H9 (cell line): ENCODE measurements around the gene ACSL6. TPM values are rescaled to one million over a fixed set of nuclear protein-coding genes. Genes with fewer than 3 reads are reported as not detected.

Experiments used
- DNase-seq: peaks from one replicate; pipeline ENCODE4 v3.0.0-alpha.2; 2017
- H2AFZ ChIP-seq: one replicate; pipeline ENCODE4 v1.6.1; 2013; ENCODE audit warnings: mild to moderate bottlenecking, low read length, control low read depth, moderate library complexity
- H2AK5ac ChIP-seq: 2 replicates; pipeline ENCODE4 v1.6.1; 2013; ENCODE audit warnings: low read length, control low read depth, mixed read lengths; ENCODE audit not compliant: insufficient read length
- H2BK120ac ChIP-seq: one replicate; pipeline ENCODE4 v1.6.1; 2013; ENCODE audit warnings: low read depth, mild to moderate bottlenecking, low read length, control low read depth, inconsistent platforms; ENCODE audit not compliant: poor library complexity, severe bottlenecking
- H2BK12ac ChIP-seq: 2 replicates; pipeline ENCODE4 v1.6.1; 2013; ENCODE audit warnings: low read length, control low read depth, mixed read lengths, low read depth; ENCODE audit not compliant: insufficient read length
- H2BK15ac ChIP-seq: 2 replicates; pipeline ENCODE4 v1.6.1; 2013; ENCODE audit warnings: low read depth, low read length, control low read depth
- H2BK20ac ChIP-seq: one replicate; pipeline ENCODE4 v1.6.1; 2013; ENCODE audit warnings: low read depth, mild to moderate bottlenecking, low read length, control low read depth, inconsistent platforms; ENCODE audit not compliant: poor library complexity, severe bottlenecking
- H2BK5ac ChIP-seq: 2 replicates; pipeline ENCODE4 v1.6.1; 2013; ENCODE audit warnings: low read length, control low read depth, mixed read lengths; ENCODE audit not compliant: insufficient read length
- H3K14ac ChIP-seq: 2 replicates; pipeline ENCODE4 v1.6.1; 2013; ENCODE audit warnings: low read length, control low read depth; ENCODE audit not compliant: insufficient read depth
- H3K18ac ChIP-seq: 2 replicates; pipeline ENCODE4 v1.6.1; 2013; ENCODE audit warnings: low read depth, mild to moderate bottlenecking, mixed read lengths, low read length, control low read depth; ENCODE audit not compliant: insufficient read length
- H3K23ac ChIP-seq: 2 replicates; pipeline ENCODE4 v1.6.1; 2013; ENCODE audit warnings: low read length, control low read depth, mixed read lengths, low read depth; ENCODE audit not compliant: insufficient read length
- H3K23me2 ChIP-seq: 2 replicates; pipeline ENCODE4 v1.6.1; 2013; ENCODE audit warnings: low read depth, mild to moderate bottlenecking, mixed read lengths, low read length, control low read depth; ENCODE audit not compliant: insufficient read length, poor library complexity, severe bottlenecking
- H3K27ac ChIP-seq: 2 replicates; pipeline ENCODE4 v1.5.1; 2013; ENCODE audit warnings: low read length, control low read depth, mixed read lengths, low read depth; ENCODE audit not compliant: insufficient read length
- H3K27me3 ChIP-seq: 2 replicates; pipeline ENCODE4 v1.6.1; 2013; ENCODE audit warnings: low read length, control low read depth, inconsistent platforms; ENCODE audit not compliant: insufficient read depth
- H3K4ac ChIP-seq: 2 replicates; pipeline ENCODE4 v1.6.1; 2013; ENCODE audit warnings: low read depth, mild to moderate bottlenecking, control low read depth, inconsistent platforms, low read length, moderate library complexity
- H3K4me1 ChIP-seq: 2 replicates; pipeline ENCODE4 v1.6.1; 2013; ENCODE audit warnings: low read length, control low read depth, inconsistent platforms; ENCODE audit not compliant: insufficient read depth
- H3K4me2 ChIP-seq: 2 replicates; pipeline ENCODE4 v1.6.1; 2013; ENCODE audit warnings: low read length, control low read depth, mixed read lengths; ENCODE audit not compliant: insufficient read length, insufficient read depth
- H3K56ac ChIP-seq: 2 replicates; pipeline ENCODE4 v1.6.1; 2013; ENCODE audit warnings: low read depth, mild to moderate bottlenecking, mixed read lengths, low read length, control low read depth; ENCODE audit not compliant: insufficient read length
- H3K79me1 ChIP-seq: 2 replicates; pipeline ENCODE4 v1.6.1; 2013; ENCODE audit warnings: low read depth, mild to moderate bottlenecking, moderate library complexity, low read length, control low read depth, inconsistent platforms; ENCODE audit not compliant: insufficient read depth, poor library complexity, severe bottlenecking
- H3K79me2 ChIP-seq: 2 replicates; pipeline ENCODE4 v1.6.1; 2013; ENCODE audit warnings: low read length, control low read depth, inconsistent platforms; ENCODE audit not compliant: insufficient read depth
- H3K9ac ChIP-seq: 2 replicates; pipeline ENCODE4 v1.6.1; 2013; ENCODE audit warnings: low read length, control low read depth, mixed read lengths; ENCODE audit not compliant: insufficient read length; ENCODE audit errors: extremely low read depth
- H3K9me3 ChIP-seq: one replicate; pipeline ENCODE4 v1.6.1; 2013; ENCODE audit warnings: low read depth, low read length, inconsistent platforms; ENCODE audit not compliant: control insufficient read depth
- H3T11ph ChIP-seq: one replicate; pipeline ENCODE4 v1.6.1; 2013; ENCODE audit warnings: mild to moderate bottlenecking, low read length, control low read depth, inconsistent platforms
- H4K20me1 ChIP-seq: one replicate; pipeline ENCODE4 v1.6.1; 2013; ENCODE audit not compliant: control insufficient read depth, insufficient read length, insufficient read depth
- H4K5ac ChIP-seq: 2 replicates; pipeline ENCODE4 v1.6.1; 2013; ENCODE audit warnings: low read depth, mild to moderate bottlenecking, mixed read lengths, low read length, control low read depth; ENCODE audit not compliant: insufficient read length
- H4K8ac ChIP-seq: replicated peaks from 2 replicates; pipeline ENCODE4 v1.6.1; 2013; ENCODE audit warnings: low read length, control low read depth, mixed read lengths, low read depth; ENCODE audit not compliant: insufficient read length
- H4K91ac ChIP-seq: 2 replicates; pipeline ENCODE4 v1.6.1; 2013; ENCODE audit warnings: low read depth, mild to moderate bottlenecking, moderate library complexity, mixed read lengths, low read length, control low read depth; ENCODE audit not compliant: insufficient read length
- H3K27ac Mint-ChIP-seq, 3 experiments: 2 replicates in 2 of 3; 3 replicates in 1 of 3; pipeline ENCODE4 v1.8.0; 2020 to 2021; ENCODE audit warnings: mixed read lengths in 3 of 3, mild to moderate bottlenecking in 1 of 3, moderate library complexity in 1 of 3
- H3K27me3 Mint-ChIP-seq: 2 replicates; pipeline ENCODE4 v1.8.0; 2021; ENCODE audit warnings: low read depth, mild to moderate bottlenecking, moderate library complexity, mixed read lengths
- H3K36me3 Mint-ChIP-seq, 3 experiments: 2 replicates in 2 of 3; 3 replicates in 1 of 3; pipeline ENCODE4 v1.8.0; 2020 to 2021; ENCODE audit warnings: low read depth in 3 of 3, mixed read lengths in 3 of 3; ENCODE audit not compliant: insufficient read depth in 1 of 3
- H3K4me1 Mint-ChIP-seq, 2 experiments: 2 replicates each; pipeline ENCODE4 v1.8.0; 2020; ENCODE audit warnings: mixed read lengths in 2 of 2
- H3K4me3 Mint-ChIP-seq, 2 experiments: 2 replicates in 1 of 2; 3 replicates in 1 of 2; pipeline ENCODE4 v1.8.0; 2020 to 2021; ENCODE audit warnings: mild to moderate bottlenecking in 2 of 2, mixed read lengths in 2 of 2, moderate library complexity in 1 of 2
- H3K9me3 Mint-ChIP-seq, 2 experiments: 2 replicates in 1 of 2; 3 replicates in 1 of 2; pipeline ENCODE4 v1.8.0; 2020; ENCODE audit warnings: mild to moderate bottlenecking in 2 of 2, mixed read lengths in 2 of 2, moderate library complexity in 1 of 2
- CTCF ChIP-seq: fragments of 200-600 bp; sonication (generic); conservative IDR thresholded peaks from 3 replicates; pipeline ENCODE4 v1.8.0; 2021; ENCODE audit warnings: antibody characterized with exemption, mild to moderate bottlenecking
- WGBS: extraction: QIAGEN DNeasy Blood & Tissue Kit; methylation state at CpG from one replicate; pipeline ENCODE4 v1.1.7; 2013; ENCODE audit warnings: missing lambda C conversion rate, low lambda C conversion rate, mixed read lengths; ENCODE audit not compliant: insufficient read length; ENCODE audit errors: extremely low coverage; 5-methylcytosine and 5-hydroxymethylcytosine counted together
- total RNA-seq: library from RNA; stranded (reverse); gene quantifications from 2 replicates; pipeline ENCODE4 v1.2.1, GENCODE V29; 2021

The ACSL6 gene
- total RNA-seq, 1 experiment from 2014 or later: 1.6 TPM

GRCh38 chr5:131998431-131999040 is 12.9 kb downstream of the ACSL6 start:
- no peak overlapping the region for H4K91ac ChIP-seq
- no peak overlapping the region for H3K4me3 Mint-ChIP-seq
- H3K36me3 Mint-ChIP-seq: no peaks in the 10 kb centered on the region
- no peak overlapping the region for H2BK20ac ChIP-seq
- H3K9me3 ChIP-seq: no peaks in the 10 kb centered on the region
- DNase-seq: no peak
- no peak overlapping the region for H2BK120ac ChIP-seq
- H3K79me2 ChIP-seq: no peaks in the 10 kb centered on the region
- H4K5ac ChIP-seq: no peak overlapping the region
- no peaks in the 10 kb centered on the region for H3K9me3 Mint-ChIP-seq
- no peak for TF ChIP-seq CTCF
- WGBS: no CpG with 5 or more reads among the region's 4 CpGs
- no peak overlapping the region for H2AK5ac ChIP-seq
- peaks cover 10% of the 10 kb centered on the region for H3K27me3 Mint-ChIP-seq
- H3T11ph ChIP-seq: no peak overlapping the region
- H2BK5ac ChIP-seq: no peak overlapping the region
- H2AFZ ChIP-seq: no peak overlapping the region
- H3K18ac ChIP-seq: no peak overlapping the region
- no peak overlapping the region for H3K4me2 ChIP-seq
- peaks cover 40 to 47% of the 10 kb centered on the region in 2 experiments for H3K4me1 Mint-ChIP-seq
- H3K4ac ChIP-seq: no peak overlapping the region
- H3K23ac ChIP-seq: no peak overlapping the region
- H3K23me2 ChIP-seq: no peaks in the 10 kb centered on the region
- H3K9ac ChIP-seq: no peak overlapping the region
- no peak overlapping the region for H3K56ac ChIP-seq
- peaks cover 11% of the 10 kb centered on the region; the same call in 1 of the 2 replicates for H3K4me1 ChIP-seq
- H3K14ac ChIP-seq: no peak overlapping the region
- no peaks in the 10 kb centered on the region for H3K79me1 ChIP-seq
- no peak overlapping the region for H2BK12ac ChIP-seq
- no peak overlapping the region for H2BK15ac ChIP-seq
- H3K27ac ChIP-seq: no peak overlapping the region
- no peak overlapping the region for H3K27ac Mint-ChIP-seq
- no peaks in the 10 kb centered on the region for H3K27me3 ChIP-seq
- H4K8ac ChIP-seq: no peak overlapping the region
- no peaks in the 10 kb centered on the region for H4K20me1 ChIP-seq
